SH-SY5Y (cell line): ENCODE data around the gene PIK3R1.

Experiments used
- GATA2 ChIP-seq: IDR thresholded peaks from 2 replicates; pipeline ENCODE4 v1.6.1; 2011; ENCODE audit warnings: mild to moderate bottlenecking, low read depth, low read length
- GATA3 ChIP-seq: IDR thresholded peaks from 2 replicates; pipeline ENCODE4 v1.6.1; 2011; ENCODE audit warnings: low read depth, mild to moderate bottlenecking, low read length, moderate library complexity

PIK3R1 gene

GRCh38 chr5:68258531-68258930 lies 43.0 kb downstream of the PIK3R1 start:
- TF ChIP-seq GATA3 (0 out of 2 replicates have a peak, but pooled peaks have one; percentile 23), GATA2 (no peak)

- no peak for TF ChIP-seq GATA2
- no peak for TF ChIP-seq GATA3
These were observed 44.1 kb downstream of the PIK3R1 start for GRCh38 chr5:68259700-68260099.

DNA sequence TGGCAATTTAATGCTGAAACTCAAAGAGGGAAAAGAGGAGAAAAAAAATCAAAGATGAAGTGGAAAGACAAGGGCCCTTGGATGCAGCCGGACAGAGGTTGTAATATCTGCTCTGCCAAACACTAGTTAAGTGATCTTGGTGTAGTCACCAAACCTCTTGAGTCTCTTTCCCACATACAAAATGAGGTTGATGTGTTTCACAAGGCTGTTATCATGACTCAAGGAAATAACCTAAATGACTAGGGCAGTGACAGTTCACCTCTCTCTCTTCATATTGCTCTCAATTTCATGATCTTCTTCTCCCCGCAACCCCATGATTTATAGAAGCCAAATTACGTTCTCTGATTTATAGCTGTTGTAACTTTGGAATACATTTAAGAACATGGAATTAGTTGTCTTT lies 44.9 kb downstream of the PIK3R1 start:
- no peak for TF ChIP-seq GATA3
- TF ChIP-seq GATA2 = no peak

- TF ChIP-seq GATA3 = no peak
- TF ChIP-seq GATA2 = no peak
These were observed 45.6 kb downstream of the PIK3R1 start for GRCh38 chr5:68261169-68261568.

GRCh38 chr5:68261569-68262065 lies 46.1 kb downstream of the PIK3R1 start:
- TF ChIP-seq GATA2 (no peak), GATA3 (no peak)

DNA sequence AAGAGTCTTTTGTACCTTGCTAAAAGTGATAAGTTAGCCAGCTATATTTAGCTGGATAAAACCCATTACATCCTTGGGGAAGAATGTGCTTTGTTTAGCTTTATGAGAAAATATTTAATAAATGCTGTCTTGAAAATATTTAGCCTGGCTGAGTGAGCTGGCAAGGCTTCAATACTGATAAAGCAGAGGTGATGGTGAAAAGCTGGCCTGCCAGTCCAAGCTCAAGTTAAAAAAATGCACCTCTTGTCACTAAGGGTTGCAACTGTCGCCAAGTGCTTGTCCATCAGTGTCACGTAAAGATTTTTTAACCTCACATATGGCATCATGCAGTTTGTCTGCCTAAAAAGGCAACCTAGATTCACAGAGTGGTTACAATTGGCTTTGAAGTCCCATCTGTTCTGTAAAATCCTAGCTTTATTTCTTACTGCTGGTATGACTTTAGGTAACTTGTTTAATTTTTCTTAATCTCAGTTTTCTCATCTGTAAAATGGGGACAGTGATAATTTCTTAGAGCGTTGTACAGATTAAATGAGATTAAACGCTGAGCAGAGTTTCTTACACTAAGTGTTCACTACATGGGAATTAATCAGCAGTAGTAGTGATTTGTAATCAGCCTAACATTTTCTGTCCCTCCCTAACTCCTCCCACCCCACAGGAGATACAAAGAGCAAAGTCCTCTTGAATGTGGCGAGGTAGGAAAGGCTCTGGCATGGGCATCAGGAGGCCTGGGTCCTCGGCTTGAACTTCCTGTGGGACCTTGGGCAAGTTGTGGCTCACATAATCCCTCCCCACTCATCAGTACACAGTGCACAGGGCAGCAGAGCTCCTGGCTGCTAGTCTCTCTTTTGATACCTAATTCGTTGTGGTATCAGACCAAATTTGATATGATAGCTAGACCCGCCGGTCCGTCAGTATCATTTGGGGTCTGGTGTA lies 48.7 kb downstream of the PIK3R1 start:
- TF ChIP-seq GATA3 (no peak), GATA2 (no peak)

- TF ChIP-seq GATA2 (no peak), GATA3 (no peak)
These were observed 49.8 kb downstream of the PIK3R1 start for GRCh38 chr5:68265347-68265746.

GRCh38 chr5:68265822-68266395 lies 50.4 kb downstream of the PIK3R1 start:
- TF ChIP-seq GATA3 (no peak), GATA2 (no peak)

DNA sequence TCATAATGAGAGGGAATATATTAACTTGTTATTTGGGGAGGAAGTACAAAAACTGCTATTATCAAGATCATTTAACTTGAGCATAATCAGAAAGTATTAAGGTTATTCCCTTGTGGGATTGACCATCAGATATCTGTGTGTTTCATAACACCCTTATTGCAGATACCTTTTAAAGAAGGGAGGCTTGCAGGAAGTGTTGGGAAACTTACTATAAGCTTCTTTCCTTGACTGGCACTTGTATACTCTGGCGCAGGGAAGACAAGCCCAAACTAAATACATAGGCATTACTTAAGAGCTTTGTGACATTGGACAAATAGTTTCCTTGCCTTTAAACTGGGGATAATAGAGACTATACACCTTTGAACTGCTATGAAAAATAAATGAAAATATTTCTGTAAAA lies 50.9 kb downstream of the PIK3R1 start:
- TF ChIP-seq GATA3 = no peak
- TF ChIP-seq GATA2 = no peak

DNA sequence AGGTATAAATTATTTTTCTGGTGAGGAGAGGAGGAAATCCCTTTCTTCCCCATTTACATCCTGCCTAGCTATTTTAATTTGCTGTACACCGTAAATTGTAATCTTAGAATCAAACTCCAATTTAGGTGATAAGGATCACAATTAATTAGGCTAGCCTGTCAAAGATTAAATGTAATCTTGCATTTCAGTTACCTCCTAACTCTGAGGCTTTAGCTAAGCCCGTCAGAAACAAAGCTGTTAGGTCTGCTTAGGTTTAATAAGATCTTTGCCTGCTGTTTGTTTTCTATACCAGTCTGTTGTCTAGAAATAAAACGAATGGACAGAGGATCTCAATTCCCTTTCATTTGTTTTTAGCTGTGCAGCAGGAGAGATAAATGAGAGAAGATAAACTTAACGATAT lies 51.5 kb downstream of the PIK3R1 start:
- TF ChIP-seq GATA2 (no peak), GATA3 (0 out of 2 replicates have a peak, but pooled peaks have one; percentile 27)

- no peak for TF ChIP-seq GATA3
- no peak for TF ChIP-seq GATA2
These were observed 52.7 kb downstream of the PIK3R1 start for GRCh38 chr5:68268101-68268851.

DNA sequence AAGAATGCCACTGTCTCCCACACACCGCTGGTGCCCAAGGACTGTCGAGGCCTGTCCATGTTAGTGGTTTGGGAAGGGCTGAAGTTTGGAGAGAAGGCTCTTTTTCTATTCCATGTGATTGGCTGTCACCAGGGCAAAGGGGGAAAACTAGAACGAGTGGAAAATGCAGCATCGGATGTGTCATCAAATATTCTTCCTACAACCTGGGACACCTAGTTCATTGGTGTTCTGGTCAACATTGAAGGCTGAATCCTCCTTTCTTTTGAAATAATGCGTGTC lies 53.2 kb downstream of the PIK3R1 start:
- no peak for TF ChIP-seq GATA3
- no peak for TF ChIP-seq GATA2

DNA sequence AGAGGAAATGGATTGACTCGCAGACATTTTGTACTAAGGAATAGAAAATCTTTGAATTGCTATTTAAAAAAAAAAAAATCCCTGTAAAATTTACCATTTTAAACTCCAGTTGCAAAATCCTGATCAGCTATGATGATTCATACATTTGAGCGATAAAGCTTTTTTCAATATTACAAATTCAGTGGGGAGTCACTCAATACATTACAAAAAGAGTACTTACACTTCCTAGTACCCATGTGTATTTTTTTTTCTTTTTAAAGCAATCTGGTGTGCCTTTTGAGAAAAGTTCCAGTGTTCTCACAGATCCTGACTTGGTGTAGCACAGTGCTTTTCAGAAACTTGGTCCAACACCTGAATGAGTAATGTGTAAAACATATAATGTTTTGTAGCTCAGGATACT lies 54.3 kb downstream of the PIK3R1 start:
- no peak for TF ChIP-seq GATA2
- TF ChIP-seq GATA3 = no peak

DNA sequence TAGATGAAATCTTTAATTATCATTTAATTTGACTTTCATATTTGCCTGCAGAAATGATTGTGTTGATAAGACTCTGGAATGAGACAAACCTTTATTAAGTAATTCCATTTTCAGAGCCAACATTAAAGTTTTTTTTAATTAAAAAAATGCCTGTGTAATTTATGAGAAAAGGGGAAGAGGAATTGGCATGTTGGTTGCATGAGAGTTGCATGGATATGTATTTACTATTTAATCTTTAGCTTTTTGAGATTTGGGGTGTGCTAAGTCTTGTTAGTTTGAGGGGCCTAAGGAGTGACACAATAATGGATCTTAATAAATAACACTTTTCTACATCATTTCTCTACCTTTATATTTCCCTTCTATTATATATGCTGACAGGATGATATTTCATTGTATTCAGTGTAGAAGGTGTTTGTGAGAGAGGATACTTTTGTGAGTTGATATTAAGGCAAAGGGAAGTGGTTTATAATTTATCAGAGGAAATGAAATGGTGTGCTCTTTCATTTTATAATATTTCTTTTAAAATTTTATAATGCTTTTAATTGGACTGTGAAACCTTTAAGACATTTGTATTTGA lies 54.9 kb downstream of the PIK3R1 start:
- TF ChIP-seq GATA2 = no peak
- no peak for TF ChIP-seq GATA3
